ENCODE measurements around the gene DPP9.

GRCh38 chr19:4717966-4718701 is 5.5 kb downstream of the DPP9 start:
- no peak for TF ChIP-seq CTCF (IDR thresholded peaks at IDR 0.05)
- TF ChIP-seq EZH2 (IDR thresholded peaks at IDR 0.05) = no peak

All from neural progenitor cell (in vitro differentiated cells).